ENCODE measurements around the gene COL6A2. TPM values are rescaled to one million over a fixed set of nuclear protein-coding genes. Genes with fewer than 3 reads are reported as not detected.

The COL6A2 gene
- total RNA-seq, 1 experiment from 2014 or later: 87.0 TPM

GRCh38 chr21:46161633-46162592 is 64.0 kb downstream of the COL6A2 start:
- RAD21 ChIA-PET (ENCODE audit: low non-redundant PET in 1 of 2, low total read pairs in 2 of 2, uncharacterized antibody in 2 of 2, unreplicated experiment in 2 of 2): no interaction called here
- POLR2A ChIA-PET: no interaction called here
- Histone ChIP-seq H3K9me3 (ENCODE audit: control insufficient read depth in 1 of 2, insufficient read depth in 1 of 2, low read depth in 1 of 2, low read length in 2 of 2) (no peaks in the 10 kb centered on the region), H3K4me3 (replicated peaks in 1 of 2; ENCODE audit: low read depth in 1 of 2, low read length in 2 of 2) (no peak overlapping the region), H3K4me1 (ENCODE audit: control insufficient read depth in 1 of 2, insufficient read depth in 2 of 2, low read length in 2 of 2) (no peaks in the 10 kb centered on the region), H3K79me2 (ENCODE audit: insufficient read depth, low read length) (no peaks in the 10 kb centered on the region), H3K9ac (ENCODE audit: low read length) (no peak overlapping the region), H3K4me2 (ENCODE audit: low read length) (no peak overlapping the region), H4K20me1 (ENCODE audit: insufficient read depth) (no peaks in the 10 kb centered on the region), H3K27me3 (ENCODE audit: insufficient read depth, low read length) (peaks cover 9% of the 10 kb centered on the region; the same call in 1 of the 2 replicates), H3K36me3 (ENCODE audit: control insufficient read depth in 1 of 2, insufficient read depth in 2 of 2, low read length in 2 of 2) (no peaks in the 10 kb centered on the region), H3K9me2 (ENCODE audit: insufficient read depth) (no peaks in the 10 kb centered on the region), H3K27ac (ENCODE audit: low read depth, low read length) (no peak overlapping the region), H2AFZ (ENCODE audit: low read depth, low read length, poor library complexity, severe bottlenecking) (no peak overlapping the region)
- ATAC-seq (no peak), DNase-seq (ENCODE audit: low read depth, low spot score) (no peak)
- intact Hi-C loops (cut with micrococcal nuclease): no loop called here
- no TSS peak for BruUV-seq (replicated peaks)
- TF ChIP-seq EGR1 (IDR thresholded peaks at IDR 0.05; ENCODE audit: low read depth) (no peak), RAD21 (IDR thresholded peaks at IDR 0.05; ENCODE audit: low read depth) (no peak), CEBPB (IDR thresholded peaks at IDR 0.05; ENCODE audit: low read depth) (no peak), SP1 (IDR thresholded peaks at IDR 0.05; ENCODE audit: low read depth) (no peak), TCF7L2 (IDR thresholded peaks at IDR 0.05; ENCODE audit: borderline replicate concordance, extremely low read depth, insufficient read depth, insufficient read length) (no peak), EZH2phosphoT487 (IDR thresholded peaks at IDR 0.05; ENCODE audit: borderline replicate concordance) (no peak), ELF1 (IDR thresholded peaks at IDR 0.05; ENCODE audit: borderline replicate concordance, low read depth) (no peak)
- TF ChIP-seq, protein P1, sequence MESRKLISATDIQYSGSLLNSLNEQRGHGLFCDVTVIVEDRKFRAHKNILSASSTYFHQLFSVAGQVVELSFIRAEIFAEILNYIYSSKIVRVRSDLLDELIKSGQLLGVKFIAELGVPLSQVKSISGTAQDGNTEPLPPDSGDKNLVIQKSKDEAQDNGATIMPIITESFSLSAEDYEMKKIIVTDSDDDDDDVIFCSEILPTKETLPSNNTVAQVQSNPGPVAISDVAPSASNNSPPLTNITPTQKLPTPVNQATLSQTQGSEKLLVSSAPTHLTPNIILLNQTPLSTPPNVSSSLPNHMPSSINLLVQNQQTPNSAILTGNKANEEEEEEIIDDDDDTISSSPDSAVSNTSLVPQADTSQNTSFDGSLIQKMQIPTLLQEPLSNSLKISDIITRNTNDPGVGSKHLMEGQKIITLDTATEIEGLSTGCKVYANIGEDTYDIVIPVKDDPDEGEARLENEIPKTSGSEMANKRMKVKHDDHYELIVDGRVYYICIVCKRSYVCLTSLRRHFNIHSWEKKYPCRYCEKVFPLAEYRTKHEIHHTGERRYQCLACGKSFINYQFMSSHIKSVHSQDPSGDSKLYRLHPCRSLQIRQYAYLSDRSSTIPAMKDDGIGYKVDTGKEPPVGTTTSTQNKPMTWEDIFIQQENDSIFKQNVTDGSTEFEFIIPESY (IDR thresholded peaks at IDR 0.05; ENCODE audit: extremely low read depth, insufficient replicate concordance, low read length): no peak
- CTCF ChIA-PET: no interaction called here

Data from HCT116 (cell line).